ENCODE results near the gene IL12A.

The IL12A gene

GRCh38 chr3:160023476-160023875 lies 34.8 kb downstream of the IL12A start:
- DNase-seq (ENCODE audit: low read depth in 1 of 2, low spot score in 1 of 2) = no peak

- DNase-seq (ENCODE audit: low read depth in 1 of 2, low spot score in 1 of 2) = no peak
Observed at GRCh38 chr3:160027541-160028195, 39.0 kb downstream of the IL12A start.

GRCh38 chr3:160035757-160036156 lies 47.1 kb downstream of the IL12A start:
- DNase-seq (ENCODE audit: low read depth in 1 of 2, low spot score in 1 of 2) = no peak

GRCh38 chr3:160038862-160039562 lies 50.4 kb downstream of the IL12A start:
- no peak for DNase-seq (ENCODE audit: low read depth in 1 of 2, low spot score in 1 of 2)

GRCh38 chr3:160040181-160040580 lies 51.5 kb downstream of the IL12A start:
- no peak for DNase-seq (ENCODE audit: low read depth in 1 of 2, low spot score in 1 of 2)

GRCh38 chr3:160041465-160041864 lies 52.8 kb downstream of the IL12A start:
- no peak for DNase-seq (ENCODE audit: low read depth in 1 of 2, low spot score in 1 of 2)

GRCh38 chr3:160044121-160044520 lies 55.5 kb downstream of the IL12A start:
- no peak for DNase-seq (ENCODE audit: low read depth in 1 of 2, low spot score in 1 of 2)
